Keratinocyte (primary cell): Measurements from ENCODE around the gene SPATS2L. TPM values are rescaled to one million over a fixed set of nuclear protein-coding genes. Genes with fewer than 3 reads are reported as not detected.

Experiments
- DNase-seq: peaks from one replicate; pipeline ENCODE4 v3.0.0-alpha.2; 2011; ENCODE audit warnings: low read depth, missing footprints, low spot score
- FAIRE-seq: peaks from 2 replicates; lab custom pipeline; 2011; peaks lifted over from hg19 to GRCh38; lab: Jason Lieb, UNC
- H2AFZ ChIP-seq: 2 replicates; pipeline ENCODE4 v1.6.0; 2012; ENCODE audit warnings: low read length, control low read depth, inconsistent platforms; ENCODE audit not compliant: control insufficient read depth
- H3K27ac ChIP-seq: 2 replicates; pipeline ENCODE4 v1.5.1; 2011; ENCODE audit warnings: low read length; ENCODE audit not compliant: control insufficient read depth, insufficient read depth
- H3K27me3 ChIP-seq: 3 replicates; pipeline ENCODE4 v1.6.0; 2011; ENCODE audit warnings: low read length; ENCODE audit not compliant: control insufficient read depth, insufficient read depth; ENCODE audit errors: extremely low read depth
- H3K36me3 ChIP-seq, 2 experiments: 2 replicates in 1 of 2; 3 replicates in 1 of 2; pipeline ENCODE4 v1.5.1; 2011; ENCODE audit warnings: low read length in 2 of 2, mild to moderate bottlenecking in 1 of 2; ENCODE audit not compliant: control insufficient read depth in 2 of 2, insufficient read depth in 2 of 2; ENCODE audit errors: extremely low read depth in 1 of 2
- H3K4me1 ChIP-seq: 3 replicates; pipeline ENCODE4 v1.5.1; 2011; ENCODE audit warnings: low read length; ENCODE audit not compliant: control insufficient read depth, insufficient read depth; ENCODE audit errors: extremely low read depth
- H3K4me2 ChIP-seq: 3 replicates; pipeline ENCODE4 v1.6.0; 2011; ENCODE audit warnings: low read depth, low read length; ENCODE audit not compliant: control insufficient read depth, insufficient read depth; ENCODE audit errors: extremely low read depth
- H3K4me3 ChIP-seq, 3 experiments: fragments of 200-600 bp in 1 of 3; sonication (generic) in 1 of 3; 2 replicates in 2 of 3; 3 replicates in 1 of 3; pipeline ENCODE4 v1.5.1; 2011 to 2016; ENCODE audit warnings: low read length in 3 of 3, mild to moderate bottlenecking in 3 of 3, control low read depth in 2 of 3, inconsistent platforms in 1 of 3, low read depth in 1 of 3, mixed read lengths in 1 of 3, mixed run types in 1 of 3, moderate library complexity in 1 of 3; ENCODE audit not compliant: control insufficient read depth in 2 of 3, insufficient read depth in 2 of 3; ENCODE audit errors: extremely low read depth in 1 of 3
- H3K79me2 ChIP-seq: 2 replicates; pipeline ENCODE4 v1.6.0; 2012; ENCODE audit warnings: low read length; ENCODE audit not compliant: control insufficient read depth, insufficient read depth
- H3K9ac ChIP-seq: 3 replicates; pipeline ENCODE4 v1.6.0; 2011; ENCODE audit warnings: low read length; ENCODE audit not compliant: control insufficient read depth, insufficient read depth; ENCODE audit errors: extremely low read depth
- H3K9me1 ChIP-seq: 3 replicates; pipeline ENCODE4 v1.6.0; 2011; ENCODE audit warnings: low read length; ENCODE audit not compliant: control insufficient read depth, insufficient read depth; ENCODE audit errors: extremely low read depth
- H3K9me3 ChIP-seq: 2 replicates; pipeline ENCODE4 v1.5.1; 2012; ENCODE audit warnings: low read depth, low read length; ENCODE audit not compliant: control insufficient read depth
- H4K20me1 ChIP-seq: 3 replicates; pipeline ENCODE4 v1.6.0; 2011; ENCODE audit warnings: low read length; ENCODE audit not compliant: control insufficient read depth, insufficient read depth; ENCODE audit errors: extremely low read depth
- EZH2 ChIP-seq: IDR thresholded peaks from one replicate; pipeline ENCODE4 v1.6.1; 2012; ENCODE audit warnings: inconsistent platforms, mild to moderate bottlenecking, low read length, moderate library complexity
- dilution Hi-C: fragments of 300-500 bp; cut with MboI; formaldehyde crosslinking; loops from one replicate; pipeline ENCODE4 v1.7.0; 2020; ENCODE audit warnings: low sequenced_read_pairs; ENCODE audit not compliant: extremely low pct_ligation_motif_present
- polyA plus RNA-seq, 5 experiments: library from polyadenylated mRNA; depleted of rRNA in 3 of 5; stranded (reverse) in 3 of 5; stranded (forward) in 1 of 5; unstranded in 1 of 5; fragments of >200 nt; gene quantifications; 1 replicate in 1 of 5; 2 replicates in 3 of 5; 3 replicates in 1 of 5; pipeline versions ENCODE4 v1.2.1 to v1.2.3, GENCODE V29; 2011 to 2012; ENCODE audit warnings: missing spikeins in 2 of 5, low read depth in 1 of 5, low replicate concordance in 1 of 5
- TF ChIP-seq, protein P1 (sequence below), 3 experiments: IDR thresholded peaks in 1 of 3; conservative IDR thresholded peaks in 1 of 3; optimal IDR thresholded peaks in 1 of 3; 2 replicates in 2 of 3; 3 replicates in 1 of 3; pipeline versions ENCODE3 to v1.5.1; 2011; ENCODE audit warnings: low read length in 3 of 3, mild to moderate bottlenecking in 3 of 3, moderate library complexity in 2 of 3, control low read depth in 1 of 3, inconsistent platforms in 1 of 3; ENCODE audit not compliant: insufficient read depth in 2 of 3; ENCODE audit errors: extremely low read depth in 1 of 3

Gene SPATS2L
- polyA plus RNA-seq, 1 donor (not counting 4 experiments of a cell fraction or from before 2014, with no cell fraction given): 95.3 TPM

DNA sequence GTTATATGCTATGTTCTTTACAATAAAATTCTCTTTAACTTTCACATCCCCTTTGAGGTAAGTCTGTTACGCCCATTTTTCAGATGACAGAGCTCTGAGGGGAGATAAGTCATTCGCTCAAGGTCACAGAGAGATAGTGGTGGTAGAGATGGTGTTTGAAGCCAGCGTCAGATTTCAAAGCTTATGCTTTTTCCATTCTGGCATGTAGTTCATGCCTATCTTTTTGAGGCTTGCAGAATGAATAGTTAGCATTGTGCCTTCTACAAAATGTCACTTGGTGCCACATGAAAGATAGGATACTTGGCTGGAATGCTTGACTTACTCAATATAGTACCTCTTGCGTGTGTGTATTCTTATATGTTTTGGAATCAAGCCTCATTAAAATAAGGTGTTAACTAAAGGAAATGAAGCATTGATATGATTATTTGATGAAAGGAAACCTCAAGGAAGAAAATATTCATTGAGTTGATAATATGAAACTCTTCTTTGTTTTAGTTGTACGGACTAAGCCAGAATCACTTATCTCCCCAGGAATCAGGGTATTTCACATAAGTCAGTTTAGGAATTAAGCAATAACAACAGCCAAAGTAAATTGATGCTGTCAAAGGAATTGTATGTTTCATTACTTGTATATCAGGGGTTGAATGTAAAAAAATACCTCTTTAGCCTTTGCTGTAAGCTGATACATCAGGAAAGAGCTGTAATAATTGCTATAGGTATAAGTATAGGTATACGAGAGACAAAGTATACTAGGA, 15.5 kb downstream of the SPATS2L start:
- Histone ChIP-seq H3K4me1 (peaks cover 18% of the 10 kb centered on the region), H3K4me2 (no peak overlapping the region), H3K9me3 (no peaks in the 10 kb centered on the region), H3K9ac (no peak overlapping the region), H4K20me1 (no peaks in the 10 kb centered on the region), H3K27me3 (no peaks in the 10 kb centered on the region), H2AFZ (no peak overlapping the region), H3K27ac (peak overlapping the region; percentile 10), H3K9me1 (no peaks in the 10 kb centered on the region), H3K36me3 (peaks cover 0 to 4% of the 10 kb centered on the region in 2 experiments), H3K4me3 (no peak overlapping the region), H3K79me2 (peaks cover 87% of the 10 kb centered on the region)
- dilution Hi-C loops: no loop called here
- FAIRE-seq: no peak
- TF ChIP-seq, protein P1, sequence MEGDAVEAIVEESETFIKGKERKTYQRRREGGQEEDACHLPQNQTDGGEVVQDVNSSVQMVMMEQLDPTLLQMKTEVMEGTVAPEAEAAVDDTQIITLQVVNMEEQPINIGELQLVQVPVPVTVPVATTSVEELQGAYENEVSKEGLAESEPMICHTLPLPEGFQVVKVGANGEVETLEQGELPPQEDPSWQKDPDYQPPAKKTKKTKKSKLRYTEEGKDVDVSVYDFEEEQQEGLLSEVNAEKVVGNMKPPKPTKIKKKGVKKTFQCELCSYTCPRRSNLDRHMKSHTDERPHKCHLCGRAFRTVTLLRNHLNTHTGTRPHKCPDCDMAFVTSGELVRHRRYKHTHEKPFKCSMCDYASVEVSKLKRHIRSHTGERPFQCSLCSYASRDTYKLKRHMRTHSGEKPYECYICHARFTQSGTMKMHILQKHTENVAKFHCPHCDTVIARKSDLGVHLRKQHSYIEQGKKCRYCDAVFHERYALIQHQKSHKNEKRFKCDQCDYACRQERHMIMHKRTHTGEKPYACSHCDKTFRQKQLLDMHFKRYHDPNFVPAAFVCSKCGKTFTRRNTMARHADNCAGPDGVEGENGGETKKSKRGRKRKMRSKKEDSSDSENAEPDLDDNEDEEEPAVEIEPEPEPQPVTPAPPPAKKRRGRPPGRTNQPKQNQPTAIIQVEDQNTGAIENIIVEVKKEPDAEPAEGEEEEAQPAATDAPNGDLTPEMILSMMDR (optimal IDR thresholded peaks at IDR 0.05 in 1 of 3, IDR thresholded peaks at IDR 0.05 in 1 of 3, conservative IDR thresholded peaks at IDR 0.05 in 1 of 3; ENCODE audit: extremely low read depth in 1 of 3, insufficient read depth in 2 of 3, low read length in 3 of 3): no peak
- no peak for TF ChIP-seq EZH2
- no peak for DNase-seq

DNA sequence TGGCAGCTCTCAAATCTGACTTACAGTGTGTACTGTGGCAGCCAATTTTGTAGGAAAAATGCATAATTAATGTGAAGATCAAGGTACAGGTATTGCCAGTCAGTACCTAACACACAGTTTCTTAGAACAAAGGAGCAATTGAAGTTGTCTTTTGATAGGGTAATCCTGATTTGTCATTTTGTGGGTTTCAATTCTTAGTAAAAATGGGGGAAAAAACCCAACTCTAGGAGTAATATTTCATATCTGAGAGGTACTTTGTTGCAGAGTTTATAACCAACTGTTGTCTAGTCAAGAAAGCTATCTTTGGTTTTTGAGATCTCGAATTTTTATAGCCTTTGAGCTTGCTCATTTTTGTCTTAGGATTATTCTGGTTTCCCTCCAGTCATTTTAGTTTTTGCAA, 16.1 kb downstream of the SPATS2L start:
- Histone ChIP-seq H3K36me3 (peaks cover 0 to 4% of the 10 kb centered on the region in 2 experiments), H3K79me2 (peaks cover 82% of the 10 kb centered on the region), H3K9ac (no peak overlapping the region), H3K27ac (no peak overlapping the region), H3K4me1 (peaks cover 18% of the 10 kb centered on the region), H4K20me1 (no peaks in the 10 kb centered on the region), H3K4me3 (no peak overlapping the region), H3K9me3 (no peaks in the 10 kb centered on the region), H3K27me3 (no peaks in the 10 kb centered on the region), H3K4me2 (no peak overlapping the region), H3K9me1 (no peaks in the 10 kb centered on the region), H2AFZ (no peak overlapping the region)
- DNase-seq (no peak), FAIRE-seq (no peak)
- dilution Hi-C loops: no loop called here
- TF ChIP-seq EZH2: no peak
- TF ChIP-seq, protein P1 (optimal IDR thresholded peaks at IDR 0.05 in 1 of 3, IDR thresholded peaks at IDR 0.05 in 1 of 3, conservative IDR thresholded peaks at IDR 0.05 in 1 of 3; ENCODE audit: extremely low read depth in 1 of 3, insufficient read depth in 2 of 3, low read length in 3 of 3): no peak
